Thyroid gland (tissue), 4 donors: ENCODE data around the gene SLC25A11. TPM values are rescaled to one million over a fixed set of nuclear protein-coding genes. Genes with fewer than 3 reads are reported as not detected.

Experiments used
- DNase-seq, 2 donors: peaks; one replicate each; pipeline ENCODE4 v3.0.0-alpha.2; 2019
- H3K27ac ChIP-seq, 3 donors: fragments of 200-600 bp; sonication (generic); 1 replicate in 2 of 3; 2 replicates in 1 of 3; pipeline ENCODE4 v1.5.1; 2016 to 2019; ENCODE audit warnings: mild to moderate bottlenecking in 1 of 3, moderate library complexity in 1 of 3
- H3K27me3 ChIP-seq: fragments of 200-600 bp; sonication (generic); one replicate; pipeline ENCODE4 v1.5.1; 2019
- H3K36me3 ChIP-seq, 2 donors: fragments of 200-600 bp; sonication (generic); one replicate each; pipeline ENCODE4 v1.5.1; 2016 to 2019
- H3K4me1 ChIP-seq, 2 donors: fragments of 200-600 bp; sonication (generic); one replicate each; pipeline ENCODE4 v1.5.1; 2017 to 2019
- H3K4me3 ChIP-seq, 3 donors: fragments of 200-600 bp; sonication (generic); replicated peaks in 1 of 3; 1 replicate in 2 of 3; 2 replicates in 1 of 3; pipeline ENCODE4 v1.5.1; 2016; ENCODE audit warnings: mild to moderate bottlenecking in 1 of 3
- H3K9me3 ChIP-seq: fragments of 200-600 bp; sonication (generic); one replicate; pipeline ENCODE4 v1.5.1; 2017
- POLR2A ChIP-seq, 2 donors: fragments of 450-650 bp; IDR thresholded peaks; one replicate each; pipeline ENCODE4 v1.6.1; 2017; ENCODE audit warnings: antibody characterized with exemption in 2 of 2, mild to moderate bottlenecking in 2 of 2, moderate library complexity in 1 of 2
- WGBS, 2 donors: methylation state at CpG; one replicate each; pipeline ENCODE4 v1.1.5; 2017; 5-methylcytosine and 5-hydroxymethylcytosine counted together
- intact Hi-C: fragments of 100-400 bp; cut with DNase I; formaldehyde crosslinking; loops from one replicate; pipeline ENCODE4 v1.15.1; 2023
- total RNA-seq, 4 donors: library from RNA; depleted of rRNA; stranded (reverse); fragments of >200 nt; gene quantifications; one replicate each; pipeline ENCODE4 v1.2.3, GENCODE V29; 2016
- TF ChIP-seq, protein P1 (sequence below), 6 experiments: fragments of 200-600 bp in 3 of 6; fragments of 450-650 bp in 3 of 6; sonication (generic) in 3 of 6; IDR thresholded peaks; one replicate each; pipeline ENCODE4 v1.5.1; 2016 to 2019; ENCODE audit warnings: antibody characterized with exemption in 6 of 6, mild to moderate bottlenecking in 2 of 6, inconsistent platforms in 1 of 6, moderate library complexity in 1 of 6

Gene SLC25A11
- total RNA-seq, 4 donors from 2014 or later, result 29.3 to 62.4 (median 48.4) TPM

- peak in 1 of 2 donors; percentile 22 for DNase-seq
- H3K9me3 ChIP-seq, result no peaks in the 10 kb centered on the region
- intact Hi-C loops, result no loop called here
- peaks cover 8% of the 10 kb centered on the region for H3K27me3 ChIP-seq
- peak in 1 of 2 donors; percentile 31 for TF ChIP-seq POLR2A (IDR thresholded peaks at IDR 0.05)
- TF ChIP-seq, protein P1, sequence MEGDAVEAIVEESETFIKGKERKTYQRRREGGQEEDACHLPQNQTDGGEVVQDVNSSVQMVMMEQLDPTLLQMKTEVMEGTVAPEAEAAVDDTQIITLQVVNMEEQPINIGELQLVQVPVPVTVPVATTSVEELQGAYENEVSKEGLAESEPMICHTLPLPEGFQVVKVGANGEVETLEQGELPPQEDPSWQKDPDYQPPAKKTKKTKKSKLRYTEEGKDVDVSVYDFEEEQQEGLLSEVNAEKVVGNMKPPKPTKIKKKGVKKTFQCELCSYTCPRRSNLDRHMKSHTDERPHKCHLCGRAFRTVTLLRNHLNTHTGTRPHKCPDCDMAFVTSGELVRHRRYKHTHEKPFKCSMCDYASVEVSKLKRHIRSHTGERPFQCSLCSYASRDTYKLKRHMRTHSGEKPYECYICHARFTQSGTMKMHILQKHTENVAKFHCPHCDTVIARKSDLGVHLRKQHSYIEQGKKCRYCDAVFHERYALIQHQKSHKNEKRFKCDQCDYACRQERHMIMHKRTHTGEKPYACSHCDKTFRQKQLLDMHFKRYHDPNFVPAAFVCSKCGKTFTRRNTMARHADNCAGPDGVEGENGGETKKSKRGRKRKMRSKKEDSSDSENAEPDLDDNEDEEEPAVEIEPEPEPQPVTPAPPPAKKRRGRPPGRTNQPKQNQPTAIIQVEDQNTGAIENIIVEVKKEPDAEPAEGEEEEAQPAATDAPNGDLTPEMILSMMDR (IDR thresholded peaks at IDR 0.05), result no peak
- no peak overlapping the region for H3K4me3 ChIP-seq
- H3K27ac ChIP-seq, result peak overlapping the region in 2 of 3 donors; percentile 14 to 56
- H3K36me3 ChIP-seq, result no peaks in the 10 kb centered on the region
- WGBS, 2 donors, result 43 to 69% methylated on average over 27 to 37 of the region's 48 CpGs
- H3K4me1 ChIP-seq, result peaks cover 12 to 30% of the 10 kb centered on the region in 2 donors
Observed at GRCh38 chr17:4901648-4902344, 38.0 kb downstream of the SLC25A11 start.

DNA sequence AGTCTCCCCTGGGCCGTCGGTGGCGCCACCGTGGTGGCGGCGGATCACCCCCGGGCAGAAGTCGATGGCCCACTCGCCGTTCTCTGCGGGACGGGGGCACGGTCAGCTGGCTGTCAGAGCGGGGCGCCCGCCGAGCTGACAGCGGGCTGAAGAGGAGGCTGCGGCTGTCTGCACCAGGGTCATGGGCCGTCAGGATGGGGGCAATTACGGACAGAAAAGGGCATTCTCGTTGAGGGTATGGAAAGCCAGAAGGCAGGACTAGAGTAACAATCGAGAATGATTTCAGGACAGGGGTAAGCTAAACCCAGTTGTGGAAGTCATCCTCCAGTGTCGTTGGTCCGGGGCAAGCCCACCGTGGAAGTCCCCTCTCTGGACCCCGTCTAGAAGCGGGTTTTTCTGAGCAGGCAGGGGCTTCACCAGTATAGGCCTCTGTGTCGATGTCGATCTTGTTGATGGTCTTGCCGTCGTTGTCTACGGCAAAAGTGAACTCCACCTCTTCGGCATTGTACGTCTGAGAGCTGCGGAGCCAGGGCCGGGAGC lies 38.7 kb downstream of the SLC25A11 start:
- TF ChIP-seq, protein P1 (IDR thresholded peaks at IDR 0.05), result no peak
- no peak for TF ChIP-seq POLR2A (IDR thresholded peaks at IDR 0.05)
- WGBS, 2 donors, result 50 to 70% methylated on average over 8 to 27 of the region's 37 CpGs
- Histone ChIP-seq H3K27me3 (peaks cover 8% of the 10 kb centered on the region), H3K4me3 (no peak overlapping the region), H3K9me3 (no peaks in the 10 kb centered on the region), H3K4me1 (peaks cover 12 to 30% of the 10 kb centered on the region in 2 donors), H3K36me3 (peaks cover 0 to 5% of the 10 kb centered on the region in 2 donors), H3K27ac (no peak overlapping the region)
- no peak for DNase-seq
- intact Hi-C loops, result no loop called here

GRCh38 chr17:4900231-4901107 lies 39.4 kb downstream of the SLC25A11 start:
- H3K27me3 ChIP-seq, result peaks cover 8% of the 10 kb centered on the region
- H3K4me1 ChIP-seq, result peaks cover 12 to 30% of the 10 kb centered on the region in 2 donors
- no peak for TF ChIP-seq POLR2A (IDR thresholded peaks at IDR 0.05)
- TF ChIP-seq, protein P1 (IDR thresholded peaks at IDR 0.05), result no peak

DNA sequence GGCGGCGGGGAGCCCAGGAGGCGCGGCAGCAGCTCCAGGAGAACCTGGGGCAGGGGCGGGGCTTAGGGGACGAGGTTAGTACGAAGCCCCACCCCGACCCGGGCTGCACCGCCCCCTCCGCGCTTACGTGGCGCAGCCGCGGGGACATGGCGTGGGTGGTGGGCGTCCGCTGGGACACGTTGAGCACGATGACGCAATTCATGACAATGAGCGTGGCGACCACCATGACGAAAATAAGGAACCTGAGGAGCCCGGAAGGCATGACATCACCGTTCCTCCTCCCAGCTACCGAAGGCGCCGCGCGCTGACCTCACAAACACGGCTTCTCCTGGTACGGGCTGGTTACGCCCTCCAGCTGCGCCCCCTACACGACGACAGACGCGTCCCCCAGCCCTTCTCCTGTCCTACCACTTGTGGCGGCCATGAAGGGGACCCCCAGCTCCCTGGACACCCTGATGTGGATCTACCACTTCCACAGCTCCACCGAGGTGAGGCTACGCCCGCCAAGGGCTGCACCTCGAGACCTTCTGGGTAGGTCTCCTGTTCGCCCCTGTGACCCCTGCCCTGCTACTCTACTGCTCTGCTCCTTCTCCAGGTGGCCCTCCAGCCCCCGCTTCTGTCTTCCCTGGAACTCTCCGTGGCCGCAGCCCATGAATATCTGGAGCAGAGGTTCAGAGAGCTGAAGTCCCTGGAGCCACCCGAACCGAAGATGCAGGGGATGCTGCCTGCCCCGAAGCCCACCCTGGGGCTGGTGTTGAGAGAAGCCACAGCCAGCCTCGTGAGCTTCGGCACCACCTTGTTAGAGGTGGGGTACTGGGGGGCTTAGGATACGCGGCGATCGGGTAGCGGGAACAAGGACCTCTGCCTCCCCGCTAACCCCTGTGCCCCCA lies 40.3 kb downstream of the SLC25A11 start, which contains the start of gene C17orf107:
TSS of gene C17orf107 (plus strand) at position 196 of the 890 bp plus-strand sequence. CDS start at position 423, 227 bp downstream.
- WGBS, 2 donors, result 15 to 18% methylated on average over 26 to 38 of the region's 60 CpGs
- H3K27me3 ChIP-seq, result peaks cover 8% of the 10 kb centered on the region
- H3K36me3 ChIP-seq, result peaks cover 16 to 18% of the 10 kb centered on the region in 2 donors
- TF ChIP-seq, protein P1 (IDR thresholded peaks at IDR 0.05), result no peak
- TF ChIP-seq POLR2A (IDR thresholded peaks at IDR 0.05), result no peak
- peak; percentile 72 to 78 for DNase-seq
- H3K9me3 ChIP-seq, result no peaks in the 10 kb centered on the region
- no peak within 1 kb of the TSS for H3K27ac ChIP-seq
- peaks cover 12 to 30% of the 10 kb centered on the region in 2 donors for H3K4me1 ChIP-seq
- H3K4me3 ChIP-seq, result peak within 1 kb of the TSS; percentile 6 to 40 (median 20)
- intact Hi-C loops, result no loop called here

More at GRCh38 chr17:4900231-4901107, 39.4 kb downstream of the SLC25A11 start:
- Histone ChIP-seq H3K9me3 (no peaks in the 10 kb centered on the region), H3K4me3 (peak overlapping the region in 1 of 3 donors; percentile 40), H3K36me3 (peaks cover 7 to 10% of the 10 kb centered on the region in 2 donors), H3K27ac (no peak overlapping the region)
- 11 to 22% methylated on average over 5 to 16 of the region's 65 CpGs for WGBS, 2 donors
- intact Hi-C loops, result no loop called here
- DNase-seq, result peak in 1 of 2 donors; percentile 18
